ENCODE results near the gene CCDC180. TPM values are rescaled to one million over a fixed set of nuclear protein-coding genes. Genes with fewer than 3 reads are reported as not detected.

CCDC180 gene
- total RNA-seq, 1 experiment from 2014 or later, result 0.03 TPM

DNA sequence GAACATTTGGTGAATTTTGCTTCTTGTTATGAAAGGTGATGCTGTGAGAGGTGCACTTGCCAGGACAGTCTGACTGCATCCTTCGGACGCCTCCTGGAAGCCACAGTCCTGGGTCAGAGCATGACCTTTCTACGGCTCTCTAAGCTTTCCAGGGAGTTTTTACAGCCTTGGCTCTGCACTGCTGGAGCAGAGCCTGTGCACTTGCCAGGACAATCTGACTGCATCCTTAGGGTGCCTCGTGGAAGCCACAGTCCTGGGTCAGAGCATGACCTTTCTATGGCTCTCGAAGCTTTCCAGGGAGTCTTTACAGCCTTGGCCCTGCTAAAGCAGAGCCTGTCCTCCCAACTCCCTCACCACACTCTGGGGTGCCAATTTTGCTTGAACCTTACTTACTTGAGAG is 49.6 kb downstream of the CCDC180 start:
- DNase-seq (ENCODE audit: low read depth in 1 of 2, low spot score in 2 of 2), result no peak
- Histone ChIP-seq H3K27me3 (replicated peaks) (0 out of 2 replicates have a peak, but pooled peaks cover 3% of the 10 kb centered on the region), H3K4me1 (replicated peaks) (no peaks in the 10 kb centered on the region), H3K36me3 (no peaks in the 10 kb centered on the region), H3K27ac (no peak overlapping the region), H3K4me3 (no peak overlapping the region), H3K9me3 (replicated peaks) (no peaks in the 10 kb centered on the region)

Other genes with a start within 250 kb of the CCDC180 start
- 1.3 and 5.3 TPM in 2 replicates for gene TDRD7, start 104.4 kb downstream of the CCDC180 start, total RNA-seq (2014; rRNA removed; shearing (Covaris generic))
- gene TMOD1, start 194.0 kb downstream of the CCDC180 start, total RNA-seq (2014; rRNA removed; shearing (Covaris generic)), result not detected in 2 replicates